Epidermal melanocyte (primary cell): Measurements from ENCODE around the gene SDR9C7.
"Not testable (repeated sequence)": the region's sequence is repeated elsewhere in the genome, so short reads cannot be mapped to it uniquely, and the experiment has no call there.

Experiments
- DNase-seq: peaks from one replicate; pipeline ENCODE4 v3.0.0; 2011; ENCODE audit warnings: low spot score; ENCODE audit not compliant: insufficient read length

Gene SDR9C7

DNA sequence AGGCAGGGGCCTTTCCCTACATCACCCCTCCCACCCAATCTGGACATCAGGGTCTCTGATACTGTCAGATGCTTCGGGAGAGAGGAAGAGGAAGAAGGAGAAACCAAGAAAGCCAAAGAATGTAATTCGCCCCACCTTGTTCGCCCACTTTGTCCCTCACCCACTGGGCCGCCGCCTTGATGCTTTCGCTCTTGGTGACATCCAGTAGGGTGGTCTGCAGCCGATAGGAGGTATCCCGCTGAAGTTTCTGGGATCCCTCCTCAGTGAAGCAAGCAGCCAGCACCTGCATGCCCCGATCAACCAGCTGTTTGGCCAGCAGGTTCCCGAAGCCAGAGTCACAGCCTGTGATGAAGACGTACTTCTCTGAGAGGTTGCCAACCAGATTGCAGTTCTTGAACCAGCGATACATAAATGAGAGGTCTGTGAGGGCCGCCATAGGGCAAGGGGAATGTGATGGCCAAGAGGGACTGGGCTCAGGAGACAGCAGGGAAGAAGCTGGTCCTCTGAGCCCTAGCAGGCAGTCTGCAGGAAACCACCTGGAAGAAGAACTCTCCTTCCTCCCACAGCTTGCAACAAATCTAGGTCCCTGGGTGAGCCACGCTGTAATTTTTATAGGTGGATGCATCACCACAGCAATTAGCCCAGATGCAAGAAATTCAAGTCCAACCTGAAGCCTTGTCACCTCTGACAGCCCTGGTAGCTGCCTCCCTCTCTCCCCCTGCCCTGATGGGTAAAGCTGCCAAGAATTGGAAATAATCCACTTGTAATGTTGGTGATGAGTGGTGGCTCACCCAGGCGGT is at the start of gene SDR9C7:
Gene SDR9C7, minus strand, starts transcription at position 583 of the 800 bp plus-strand sequence. Its CDS starts 147 bp downstream, at position 436.
- no peak for DNase-seq

DNA sequence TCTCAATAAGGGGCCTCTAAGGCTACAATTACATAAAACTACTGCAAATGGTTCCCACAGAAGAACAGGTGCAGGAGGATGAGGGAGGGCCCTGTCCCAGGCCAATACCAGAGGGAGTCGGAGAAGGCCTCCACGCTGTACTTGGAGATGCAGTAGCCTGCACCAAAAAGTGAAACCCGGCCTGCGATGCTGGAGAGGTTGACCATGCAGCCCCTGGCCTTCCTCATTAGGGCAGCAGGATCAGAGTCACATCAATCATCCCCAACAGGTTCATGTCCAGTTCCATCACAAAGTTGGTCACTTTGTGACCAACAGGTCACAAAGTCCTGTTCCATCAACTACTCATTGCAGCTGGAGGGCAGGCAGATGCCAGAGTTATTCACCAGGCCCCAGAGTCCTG is 49.2 kb upstream of the SDR9C7 start:
- DNase-seq = no peak

DNA sequence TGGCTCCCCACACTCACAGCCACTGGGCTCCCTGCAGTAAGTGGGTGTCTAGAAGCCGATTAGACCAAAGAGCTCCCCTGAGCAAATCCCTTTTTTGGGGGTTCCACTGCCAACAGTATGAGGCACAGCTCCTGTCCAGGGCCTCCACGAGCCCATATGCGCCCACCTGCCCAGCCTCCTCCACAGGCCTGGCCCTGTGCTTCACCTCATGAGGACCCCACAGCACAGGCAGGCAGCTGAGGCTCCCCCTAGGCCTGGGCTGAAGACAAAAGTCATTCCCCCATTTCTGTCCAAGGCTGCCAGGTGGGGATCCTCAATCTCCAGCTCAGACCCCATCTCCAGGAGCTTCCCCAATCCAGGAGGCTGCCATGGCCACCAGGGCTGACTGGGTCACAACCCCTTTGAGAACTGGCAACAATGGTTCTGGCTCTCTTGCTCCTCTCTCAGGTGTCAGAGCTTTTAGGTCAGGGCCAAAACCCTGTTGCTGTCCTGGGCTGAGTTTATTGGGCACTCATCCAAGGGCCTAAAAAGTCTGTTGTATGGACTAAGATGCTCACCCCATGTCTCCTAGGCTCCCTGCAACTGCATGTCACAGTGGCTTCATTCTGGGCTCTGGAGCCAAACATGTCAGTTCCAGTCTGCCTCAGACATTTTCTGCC is 48.5 kb upstream of the SDR9C7 start:
- not testable (repeated sequence) for DNase-seq

DNA sequence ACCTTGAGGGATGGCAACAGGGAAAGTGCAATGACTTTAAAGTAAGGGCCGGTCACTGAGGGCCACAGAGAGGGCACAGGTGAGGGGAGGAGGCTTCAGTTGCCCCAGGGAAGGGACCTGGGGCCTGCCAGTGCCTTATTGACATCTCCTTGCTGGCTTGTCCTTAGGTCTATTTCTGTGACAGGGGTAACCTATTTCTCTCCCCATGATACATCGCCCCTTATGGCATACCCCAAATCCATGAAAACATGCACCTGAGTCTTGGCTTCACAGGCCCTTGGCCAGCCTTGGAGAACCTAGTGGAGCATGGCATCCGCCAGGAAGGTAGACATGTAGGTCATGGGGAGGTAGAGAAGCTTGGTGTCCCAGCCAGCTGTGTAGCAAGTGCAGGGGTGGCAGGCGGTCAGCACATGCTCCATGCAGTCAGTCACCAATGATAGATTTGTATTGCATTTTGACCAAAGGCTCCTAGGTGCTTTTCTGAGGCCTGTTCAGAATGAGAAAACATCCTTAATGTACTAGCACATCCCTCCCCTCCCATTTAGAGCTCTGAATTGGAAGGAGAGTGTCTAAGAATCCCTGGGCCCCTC is 46.8 kb upstream of the SDR9C7 start:
- DNase-seq = no peak

DNA sequence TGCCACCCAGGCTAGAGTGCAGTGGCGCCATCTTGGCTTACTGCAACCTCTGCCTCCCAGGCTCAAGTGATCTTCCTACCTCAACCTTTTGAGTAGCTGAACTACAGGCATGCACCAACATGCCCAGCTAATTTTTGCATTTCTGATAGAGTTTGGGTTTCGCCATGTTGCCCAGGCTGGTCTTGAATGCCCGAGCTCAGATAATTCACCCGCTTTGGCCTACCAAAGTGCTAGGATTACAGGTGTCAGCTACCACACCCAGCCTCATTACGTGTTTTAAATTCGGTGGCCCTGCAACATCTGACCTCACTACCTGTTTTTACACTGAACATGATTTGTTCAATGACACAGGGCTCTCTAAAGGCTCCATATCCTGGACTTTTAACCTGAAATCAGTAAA is 46.1 kb upstream of the SDR9C7 start:
- no peak for DNase-seq

DNA sequence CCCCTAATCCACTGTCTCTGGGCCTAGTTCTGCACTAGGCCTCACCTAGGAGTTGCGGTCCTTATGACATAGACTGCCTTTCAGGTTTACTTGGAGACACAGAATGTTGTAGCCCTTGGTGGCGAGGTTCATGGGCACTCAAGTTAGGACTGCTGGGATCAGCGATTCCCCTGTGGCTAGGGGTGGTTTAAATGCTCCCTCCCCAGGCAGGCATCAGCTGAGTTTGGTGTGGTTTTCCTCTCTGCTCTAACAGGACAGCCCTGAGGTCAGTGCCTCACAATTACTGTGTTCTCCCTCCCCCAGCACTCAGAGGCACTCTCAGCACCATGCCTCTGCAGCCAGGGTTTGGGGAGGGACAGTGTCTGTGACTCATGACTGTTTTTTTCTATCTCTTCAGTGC is 45.4 kb upstream of the SDR9C7 start:
- DNase-seq = no peak

DNA sequence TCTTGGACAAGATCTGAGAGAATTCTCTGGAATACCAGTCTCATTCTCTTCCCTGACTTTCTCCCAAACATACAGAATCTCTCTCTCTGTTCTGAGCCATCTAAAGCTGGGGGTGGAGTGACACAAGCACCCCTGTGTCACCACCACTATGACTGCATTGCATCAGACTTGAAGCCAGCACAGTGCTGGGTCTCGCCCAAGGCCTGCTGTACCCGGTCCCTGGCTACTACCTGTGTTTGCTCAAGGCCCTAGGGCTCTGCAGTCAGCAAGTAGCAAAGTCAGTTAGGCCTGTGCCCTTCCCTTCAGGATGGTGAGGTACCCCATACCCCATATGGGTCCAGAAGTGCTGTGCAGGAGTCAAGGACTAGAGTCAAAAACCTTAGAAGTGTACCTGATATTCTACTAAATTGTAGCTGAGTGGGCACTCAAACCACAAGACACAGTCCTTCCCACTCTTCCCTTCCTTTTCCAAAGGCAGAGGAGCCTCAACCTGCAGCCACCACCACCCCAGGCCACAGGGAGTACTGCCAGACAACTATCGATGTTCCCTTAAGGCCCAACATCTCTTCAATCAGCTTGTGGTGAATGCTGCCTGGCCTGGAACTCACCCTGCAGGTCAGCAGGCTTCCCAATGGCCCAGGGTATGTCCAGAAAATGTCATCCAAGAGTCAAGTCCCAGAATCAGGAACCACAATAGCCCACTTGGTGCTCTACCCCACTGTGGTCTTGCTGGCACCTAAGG is 44.4 kb upstream of the SDR9C7 start:
- no peak for DNase-seq

DNA sequence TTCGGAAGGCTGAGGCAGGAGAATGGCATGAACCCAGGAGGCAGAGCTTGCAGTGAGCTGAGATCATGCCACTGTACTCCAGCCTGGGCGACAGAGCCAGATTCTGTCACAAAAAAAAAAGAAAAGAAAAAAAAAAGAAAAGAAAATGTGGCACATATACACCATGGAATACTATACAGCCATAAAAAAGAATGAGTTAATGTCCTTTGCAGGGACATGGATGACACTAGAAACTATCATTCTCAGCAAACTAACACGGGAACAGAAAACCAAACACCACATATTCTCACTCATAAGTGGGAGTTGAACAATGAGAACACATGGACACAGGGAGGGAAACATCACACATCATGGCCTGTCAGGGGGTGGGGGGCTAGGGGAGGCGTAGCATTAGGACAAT is 43.2 kb upstream of the SDR9C7 start:
- DNase-seq = not testable (repeated sequence)

DNA sequence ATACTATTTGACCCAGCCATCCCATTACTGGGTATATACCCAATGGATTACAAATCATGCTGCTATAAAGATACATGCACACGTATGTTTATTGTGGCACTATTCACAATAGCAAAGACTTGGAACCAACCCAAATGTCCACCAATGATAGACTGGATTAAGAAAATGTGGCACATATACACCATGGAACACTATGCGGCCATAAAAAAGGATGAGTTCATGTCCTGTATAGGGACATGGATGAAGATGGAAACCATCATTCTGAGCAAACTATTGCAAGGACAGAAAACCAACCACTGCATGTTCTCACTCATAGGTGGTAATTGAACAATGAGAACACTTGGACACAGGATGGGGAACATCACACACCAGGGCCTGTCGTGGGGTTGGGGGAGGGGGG is 40.0 kb upstream of the SDR9C7 start:
- not testable (repeated sequence) for DNase-seq

DNA sequence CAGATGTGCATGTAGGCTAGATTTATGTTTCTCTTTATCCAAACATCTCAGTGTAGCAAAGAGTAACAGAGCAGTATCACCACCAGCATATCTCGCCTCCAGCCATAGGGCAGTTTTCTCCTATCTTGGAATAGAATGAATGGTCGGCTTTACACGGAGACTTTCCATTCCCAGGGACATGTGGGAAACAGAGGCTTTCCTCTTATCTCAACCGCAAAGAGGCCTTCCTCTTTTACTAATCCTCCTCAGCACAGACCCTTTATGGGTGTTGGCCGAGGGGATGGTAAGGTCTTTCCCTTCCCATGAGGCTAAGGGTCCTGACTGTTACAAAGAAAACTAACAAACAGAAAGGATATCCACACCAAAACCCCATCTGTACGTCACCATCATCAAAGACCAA is 34.7 kb upstream of the SDR9C7 start:
- not testable (repeated sequence) for DNase-seq

DNA sequence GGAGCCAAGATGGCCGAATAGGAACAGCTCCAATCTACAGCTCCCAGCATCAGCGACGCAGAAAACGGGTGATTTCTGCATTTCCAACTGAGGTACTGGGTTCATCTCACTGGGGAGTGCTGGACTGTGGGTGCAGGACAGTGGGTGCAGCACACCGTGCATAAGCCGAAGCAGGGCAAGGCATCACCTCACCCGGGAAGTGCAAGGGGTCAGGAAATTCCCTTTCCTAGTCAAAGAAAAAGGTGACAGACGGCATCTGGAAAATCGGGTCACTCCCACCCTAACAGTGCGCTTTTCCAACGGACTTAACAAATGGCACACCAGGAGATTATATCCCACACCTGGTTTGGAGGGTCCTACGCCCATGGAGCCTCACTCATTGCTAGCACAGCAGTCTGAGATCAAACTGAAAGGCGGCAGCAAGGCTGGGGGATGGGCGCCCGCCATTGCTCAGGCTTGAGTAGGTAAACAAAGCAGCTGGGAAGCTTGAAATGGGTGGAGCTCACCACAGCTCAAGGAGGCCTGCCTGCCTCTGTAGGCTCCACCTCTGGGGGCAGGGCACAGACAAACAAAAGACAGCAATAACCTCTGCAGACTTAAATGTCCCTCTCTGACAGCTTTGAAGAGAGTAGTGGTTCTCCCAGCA is 31.9 kb upstream of the SDR9C7 start:
- not testable (repeated sequence) for DNase-seq

DNA sequence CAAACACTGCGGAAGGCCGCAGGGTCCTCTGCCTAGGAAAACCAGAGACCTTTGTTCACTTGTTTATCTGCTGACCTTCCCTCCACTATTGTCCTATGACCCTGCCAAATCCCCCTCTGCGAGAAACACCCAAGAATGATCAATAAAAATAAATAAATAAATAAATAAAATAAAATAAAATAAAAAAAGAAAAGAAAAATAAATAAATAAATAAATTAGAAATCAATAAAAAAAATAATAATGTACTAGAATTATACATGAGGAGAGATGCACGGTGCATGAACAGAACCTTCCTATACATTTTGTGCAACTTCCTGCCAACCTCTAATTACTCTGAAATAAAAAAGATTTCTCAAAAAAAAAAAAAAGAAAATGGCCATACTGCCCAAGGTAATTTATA is 30.9 kb upstream of the SDR9C7 start:
- DNase-seq = not testable (repeated sequence)

DNA sequence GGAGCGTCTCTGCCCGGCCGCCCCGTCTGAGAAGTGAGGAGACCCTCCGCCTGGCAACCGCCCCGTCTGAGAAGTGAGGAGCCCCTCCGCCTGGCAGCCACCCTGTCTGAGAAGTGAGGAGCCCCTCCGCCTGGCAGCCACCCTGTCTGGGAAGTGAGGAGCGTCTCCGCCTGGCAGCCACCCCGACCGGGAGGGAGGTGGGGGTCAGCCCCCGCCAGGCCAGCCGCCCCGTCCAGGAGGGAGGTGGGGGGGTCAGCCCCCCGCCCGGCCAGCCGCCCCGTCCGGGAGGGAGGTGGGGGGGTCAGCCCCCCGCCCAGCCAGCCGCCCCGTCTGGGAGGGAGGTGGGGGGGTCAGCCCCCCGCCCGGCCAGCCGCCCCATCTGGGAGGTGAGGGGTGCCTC is 29.3 kb upstream of the SDR9C7 start:
- not testable (repeated sequence) for DNase-seq

DNA sequence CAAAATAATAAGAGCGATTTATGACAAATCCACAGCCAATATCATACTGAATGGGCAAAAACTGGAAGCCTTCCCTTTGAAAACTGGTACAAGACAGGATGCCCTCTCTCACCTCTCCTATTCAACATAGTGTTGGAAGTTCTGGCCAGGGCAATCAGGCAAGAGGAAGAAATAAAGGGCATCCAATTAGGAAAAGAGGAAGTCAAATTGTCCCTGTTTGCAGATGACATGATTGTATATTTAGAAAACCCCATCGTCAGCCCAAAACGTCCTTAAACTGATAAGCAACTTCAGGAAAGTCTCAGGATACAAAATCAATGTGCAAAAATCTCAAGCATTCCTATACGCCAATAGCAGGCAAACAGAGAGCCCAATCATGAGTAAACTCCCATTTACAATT is 28.0 kb upstream of the SDR9C7 start:
- not testable (repeated sequence) for DNase-seq

DNA sequence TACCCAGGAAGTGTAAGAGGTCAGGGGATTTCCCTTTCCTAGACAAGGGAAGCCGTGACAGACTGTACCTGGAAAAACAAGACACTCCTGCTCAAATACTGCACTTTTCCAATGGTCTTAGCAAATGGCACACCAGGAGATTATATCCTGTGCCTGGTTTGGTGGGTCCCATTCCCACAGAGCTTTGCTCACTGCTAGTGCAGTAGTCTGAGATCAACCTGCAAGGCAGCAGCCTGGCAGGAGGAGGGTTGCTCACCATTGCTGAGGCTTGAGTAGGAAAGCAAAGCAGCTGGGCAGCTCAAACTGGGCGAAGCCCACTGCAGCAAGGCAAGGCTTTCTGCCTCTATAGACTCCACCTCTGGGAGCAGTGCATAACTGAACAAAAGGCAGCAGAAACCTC is 24.2 kb upstream of the SDR9C7 start:
- no peak for DNase-seq

DNA sequence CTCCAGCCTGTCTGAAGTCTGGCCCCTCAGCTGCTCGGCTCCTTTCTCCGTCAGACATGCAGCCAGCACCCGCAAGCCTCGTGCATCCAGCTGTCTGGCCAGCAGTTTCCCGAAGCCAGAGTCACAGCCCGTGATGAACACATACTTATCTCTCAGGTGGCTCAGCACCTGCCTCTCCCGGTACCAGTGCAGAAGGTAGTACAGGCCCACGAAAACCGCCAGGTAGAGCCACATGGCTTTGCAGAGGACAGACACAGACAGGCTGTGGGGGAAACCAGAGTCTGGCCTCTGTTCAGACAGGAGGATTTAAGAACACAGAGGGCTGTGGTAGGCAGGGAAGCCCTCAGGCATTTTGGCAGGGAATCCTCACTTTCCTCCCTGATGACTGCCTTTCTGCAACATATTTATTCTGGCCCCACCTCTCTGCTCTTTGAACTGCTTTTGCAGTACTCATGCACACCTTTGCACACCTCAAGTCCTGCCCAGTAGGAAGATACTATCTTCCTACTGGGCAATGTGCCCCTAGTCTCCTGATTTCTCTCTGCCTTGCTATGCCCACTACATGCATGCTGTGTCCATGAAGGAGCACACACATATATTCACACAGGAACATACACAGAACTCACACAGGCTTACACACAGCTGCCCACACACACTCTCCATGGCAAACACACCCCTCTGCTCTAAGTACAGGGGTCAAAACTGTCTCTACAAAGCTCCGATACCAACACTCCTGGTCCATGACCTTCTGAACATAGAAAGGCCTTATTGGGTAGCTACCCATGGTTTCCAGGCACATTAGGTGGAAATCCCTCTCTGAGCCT is 23.2 kb upstream of the SDR9C7 start, which contains the start of gene RDH16:
Gene RDH16, minus strand, starts transcription at position 380 of the 824 bp plus-strand sequence. Its CDS starts 146 bp downstream, at position 234.
- DNase-seq = no peak

DNA sequence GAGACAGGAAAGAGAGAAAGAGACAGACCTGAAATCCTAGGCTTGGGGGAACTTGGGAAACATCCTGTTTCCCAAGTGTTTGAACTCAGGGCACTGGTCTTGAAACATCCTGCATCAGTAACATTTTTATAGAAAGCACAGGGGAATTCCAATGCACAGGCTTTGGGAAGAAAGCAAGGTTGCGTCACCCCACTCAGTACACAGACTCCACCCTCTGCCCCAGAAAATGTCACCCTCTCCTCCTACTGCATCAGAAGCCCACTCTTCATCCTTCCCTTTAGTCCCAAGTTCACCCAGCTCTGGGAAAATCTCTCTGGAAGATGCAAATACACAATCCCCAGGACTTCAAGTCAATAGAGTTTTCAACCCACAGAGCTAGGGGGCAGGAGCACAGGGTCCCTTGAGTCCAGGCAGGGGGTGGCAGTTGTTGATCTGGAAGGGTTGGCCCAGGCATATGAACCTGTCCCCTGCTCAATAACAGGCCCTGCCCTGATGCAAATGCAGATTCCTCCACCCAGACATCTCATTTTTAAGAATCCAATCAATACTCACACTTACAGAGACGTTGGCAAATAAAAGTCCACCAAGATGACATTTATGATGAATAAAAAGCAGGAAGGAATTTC is 21.5 kb upstream of the SDR9C7 start:
- no peak for DNase-seq

DNA sequence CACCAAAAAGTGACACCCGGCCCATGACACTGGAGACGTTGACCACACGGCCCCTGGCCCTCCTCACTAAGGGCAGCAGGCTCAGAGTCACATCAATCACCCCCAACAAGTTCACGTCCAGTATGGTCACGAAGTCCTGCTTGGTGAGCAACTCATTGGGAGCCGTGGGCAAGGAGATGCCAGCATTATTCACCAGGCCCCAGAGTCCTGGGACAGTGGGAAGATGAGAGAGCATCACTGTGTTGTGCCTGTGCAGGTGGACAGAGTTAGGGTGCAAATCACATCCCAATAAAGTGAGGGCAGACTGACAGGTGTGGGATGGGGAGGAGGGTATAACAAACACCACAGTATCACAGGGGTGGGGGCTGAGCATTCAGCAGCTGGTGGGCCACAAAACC is 20.7 kb upstream of the SDR9C7 start:
- no peak for DNase-seq

DNA sequence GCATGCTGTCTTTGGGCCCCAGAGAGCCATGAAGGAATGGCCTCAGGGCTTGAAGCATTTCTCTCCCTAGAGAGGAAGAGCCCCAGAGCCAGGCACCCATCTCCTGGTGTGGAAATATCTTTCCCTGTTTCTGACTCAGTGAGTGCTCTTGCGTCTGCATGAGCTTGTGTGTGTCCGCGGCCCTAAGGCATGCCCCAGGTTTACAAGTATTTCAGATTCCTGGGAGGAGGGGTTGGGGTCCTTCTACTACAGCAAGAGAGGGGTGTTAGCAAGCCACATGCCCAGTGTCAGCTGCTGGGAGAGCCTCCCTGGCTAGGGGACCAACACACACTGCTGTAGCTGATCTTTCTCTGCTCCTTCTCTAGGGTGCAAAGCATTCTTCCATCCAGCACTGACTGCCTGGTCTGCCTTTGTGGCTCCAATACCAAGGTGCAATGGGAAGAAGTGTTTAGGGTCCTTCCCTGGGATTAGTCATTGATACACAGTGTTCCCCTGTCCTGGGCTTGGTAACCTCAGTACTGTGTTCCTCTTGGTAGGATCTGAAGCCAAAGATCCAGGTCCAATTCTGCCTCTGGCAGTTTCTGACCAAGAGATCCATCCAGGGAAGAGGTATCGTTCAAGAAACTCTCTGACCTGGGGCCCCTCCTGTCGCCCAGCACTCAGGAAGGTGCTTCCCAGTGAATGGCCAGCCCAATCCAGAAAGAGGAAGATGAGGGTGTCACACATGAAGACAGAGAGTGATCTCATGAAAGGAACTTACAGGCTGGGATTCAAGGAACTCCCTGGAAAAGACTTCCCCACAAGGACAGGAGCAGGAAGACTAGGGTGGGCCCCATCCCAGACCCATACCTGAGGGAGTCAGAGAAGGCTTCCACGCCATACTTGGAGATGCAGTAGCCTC is 20.1 kb upstream of the SDR9C7 start:
- no peak for DNase-seq
